Activated CD4-positive, alpha-beta memory T cell treated with anti-CD3 and anti-CD28 coated beads for 36 hours (primary cell): ENCODE data around the gene CDIP1. TPM values are rescaled to one million over a fixed set of nuclear protein-coding genes. Genes with fewer than 3 reads are reported as not detected.

ENCODE experiments used
- CTCF ChIA-PET: fragments of 350-600 bp; sonication (Branson Sonifier 250); formaldehyde crosslinking; loops from one replicate; lab custom pipeline; 2021; ENCODE audit warnings: antibody characterized with exemption, inconsistent platforms; lab: Charles Lee
- POLR2A ChIA-PET: fragments of 350-600 bp; sonication (Branson Sonifier 250); formaldehyde crosslinking; loops from one replicate; lab custom pipeline; 2021; ENCODE audit warnings: antibody characterized with exemption; lab: Charles Lee
- DNase-seq: peaks from one replicate; pipeline ENCODE4 v3.0.0-alpha.2; 2020
- H3K27ac Mint-ChIP-seq: one replicate; pipeline ENCODE4 v1.8.0; 2021; ENCODE audit warnings: mixed read lengths
- H3K27me3 Mint-ChIP-seq: one replicate; pipeline ENCODE4 v1.8.0; 2021; ENCODE audit warnings: mixed read lengths
- H3K36me3 Mint-ChIP-seq: one replicate; pipeline ENCODE4 v1.8.0; 2021; ENCODE audit warnings: mixed read lengths
- H3K4me1 Mint-ChIP-seq: one replicate; pipeline ENCODE4 v1.8.0; 2021; ENCODE audit warnings: low read depth, mixed read lengths
- H3K4me3 Mint-ChIP-seq: one replicate; pipeline ENCODE4 v1.8.0; 2021; ENCODE audit warnings: mild to moderate bottlenecking, mixed read lengths
- H3K9me3 Mint-ChIP-seq: one replicate; pipeline ENCODE4 v1.8.0; 2021; ENCODE audit warnings: mixed read lengths
- intact Hi-C: fragments of 100-400 bp; cut with micrococcal nuclease; formaldehyde crosslinking; loops from one replicate; pipeline ENCODE4 v1.15.1; 2023
- total RNA-seq, 2 experiments: library from RNA; stranded (reverse); gene quantifications; one replicate each; pipeline ENCODE4 v1.2.3, GENCODE V29; 2021

Gene CDIP1
- total RNA-seq, 2 experiments from 2014 or later, result 25.7 to 27.5 TPM

DNA sequence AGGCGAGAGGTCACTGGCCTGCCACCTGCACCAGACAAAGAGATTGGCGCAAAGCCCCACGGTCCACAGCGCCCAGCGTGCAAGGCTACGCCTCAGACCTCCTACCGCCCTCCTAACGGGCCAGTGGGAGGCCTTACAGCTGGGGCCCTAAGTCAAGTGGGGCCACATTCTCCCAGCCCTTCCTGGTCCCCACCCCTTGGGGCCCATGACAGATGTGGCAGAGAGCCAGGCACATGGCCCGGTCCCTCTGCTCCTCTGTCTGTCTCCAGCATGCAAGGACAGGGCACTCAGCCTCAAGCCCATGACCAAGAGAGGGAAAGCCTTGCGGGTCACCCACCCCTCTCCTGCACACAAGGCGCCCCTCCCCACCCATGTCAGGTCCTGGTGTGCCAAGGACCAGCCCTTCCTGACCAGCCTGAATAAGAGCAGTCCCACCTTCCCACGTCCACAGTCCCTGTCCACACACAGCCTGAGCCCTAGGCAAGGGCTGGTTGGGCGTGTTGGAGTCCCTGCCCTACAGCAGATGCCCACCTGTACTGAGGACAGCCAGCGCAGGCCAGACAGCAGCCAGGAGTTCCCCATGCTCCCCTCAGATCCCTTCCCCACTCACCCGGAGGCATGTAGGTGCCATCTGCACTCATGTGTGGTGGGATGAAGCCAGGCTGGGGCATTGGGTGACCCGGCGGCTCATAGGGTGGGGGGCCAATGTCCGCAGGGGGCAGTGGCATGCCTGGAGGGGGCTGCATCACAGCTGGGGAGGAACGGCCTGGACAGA, 25.3 kb downstream of the CDIP1 start:
- H3K27me3 Mint-ChIP-seq, result no peaks in the 10 kb centered on the region
- no peak for DNase-seq
- intact Hi-C loops, result no loop called here
- H3K27ac Mint-ChIP-seq, result no peak overlapping the region
- ChIA-PET CTCF (interaction anchor here (1.7 kb wide), 1 partner anchor 22 kb away, joined by 8 read pairs; no protein-coding TSS in a partner anchor), POLR2A (no interaction called here)
- no peak overlapping the region for H3K4me3 Mint-ChIP-seq
- peaks cover 23% of the 10 kb centered on the region for H3K36me3 Mint-ChIP-seq
- H3K4me1 Mint-ChIP-seq, result peaks cover 34% of the 10 kb centered on the region
- H3K9me3 Mint-ChIP-seq, result no peaks in the 10 kb centered on the region

- Mint-ChIP-seq H3K36me3 (peaks cover 31% of the 10 kb centered on the region), H3K4me1 (peaks cover 34% of the 10 kb centered on the region)
- POLR2A ChIA-PET, result no interaction called here
These were observed 26.1 kb downstream of the CDIP1 start for GRCh38 chr16:4512473-4512872.

DNA sequence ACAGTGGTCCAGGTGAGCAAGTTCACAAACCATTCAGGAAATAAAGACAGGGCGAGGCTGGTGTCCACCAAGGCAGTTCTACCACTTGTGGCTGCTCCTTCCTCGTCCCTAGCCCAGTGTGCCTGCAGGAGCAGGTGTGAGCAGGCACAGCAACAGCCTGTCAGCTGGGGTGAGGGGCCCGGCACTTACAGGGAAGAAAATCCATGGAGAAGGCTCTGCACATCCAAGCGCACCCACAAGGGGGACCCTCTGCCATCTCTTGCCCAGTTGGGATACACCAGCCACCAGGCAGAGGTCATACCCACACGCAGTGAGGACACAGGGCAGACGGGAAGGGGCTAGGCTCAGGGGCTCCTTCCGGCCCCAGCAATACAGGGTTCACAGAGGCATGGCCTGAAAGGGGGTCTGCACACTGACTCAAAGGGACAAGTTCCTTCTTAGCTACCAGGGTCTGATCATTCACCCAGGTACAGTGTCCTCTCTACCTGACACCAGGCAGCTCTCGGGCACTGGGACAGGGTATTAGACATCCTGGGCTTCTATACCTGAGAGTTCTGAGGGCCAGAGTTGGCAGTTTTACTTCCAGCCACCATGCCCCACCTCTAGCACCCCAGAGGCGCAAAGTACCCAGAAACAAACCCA, 27.0 kb downstream of the CDIP1 start:
- ChIA-PET POLR2A (no interaction called here), CTCF (interaction anchor here (0.5 to 1.4 kb wide), 2 partner anchors 37 to 208 kb away, joined by 3 to 5 read pairs; no protein-coding TSS in a partner anchor)
- no peaks in the 10 kb centered on the region for H3K27me3 Mint-ChIP-seq
- H3K27ac Mint-ChIP-seq, result no peak overlapping the region
- intact Hi-C loops, result no loop called here
- H3K4me3 Mint-ChIP-seq, result no peak overlapping the region
- H3K36me3 Mint-ChIP-seq, result peaks cover 37% of the 10 kb centered on the region
- H3K4me1 Mint-ChIP-seq, result peaks cover 36% of the 10 kb centered on the region
- peak; percentile 38 for DNase-seq
- H3K9me3 Mint-ChIP-seq, result no peaks in the 10 kb centered on the region

More at GRCh38 chr16:4512473-4512872, 26.1 kb downstream of the CDIP1 start:
- Mint-ChIP-seq H3K27ac (peak overlapping the region; percentile 24), H3K4me3 (no peak overlapping the region), H3K27me3 (no peaks in the 10 kb centered on the region), H3K9me3 (no peaks in the 10 kb centered on the region)
- CTCF ChIA-PET, result interaction anchor here (1.4 kb wide), 1 partner anchor 36 kb away, joined by 3 read pairs; no protein-coding TSS in a partner anchor
- intact Hi-C loops, result no loop called here
- no peak for DNase-seq

DNA sequence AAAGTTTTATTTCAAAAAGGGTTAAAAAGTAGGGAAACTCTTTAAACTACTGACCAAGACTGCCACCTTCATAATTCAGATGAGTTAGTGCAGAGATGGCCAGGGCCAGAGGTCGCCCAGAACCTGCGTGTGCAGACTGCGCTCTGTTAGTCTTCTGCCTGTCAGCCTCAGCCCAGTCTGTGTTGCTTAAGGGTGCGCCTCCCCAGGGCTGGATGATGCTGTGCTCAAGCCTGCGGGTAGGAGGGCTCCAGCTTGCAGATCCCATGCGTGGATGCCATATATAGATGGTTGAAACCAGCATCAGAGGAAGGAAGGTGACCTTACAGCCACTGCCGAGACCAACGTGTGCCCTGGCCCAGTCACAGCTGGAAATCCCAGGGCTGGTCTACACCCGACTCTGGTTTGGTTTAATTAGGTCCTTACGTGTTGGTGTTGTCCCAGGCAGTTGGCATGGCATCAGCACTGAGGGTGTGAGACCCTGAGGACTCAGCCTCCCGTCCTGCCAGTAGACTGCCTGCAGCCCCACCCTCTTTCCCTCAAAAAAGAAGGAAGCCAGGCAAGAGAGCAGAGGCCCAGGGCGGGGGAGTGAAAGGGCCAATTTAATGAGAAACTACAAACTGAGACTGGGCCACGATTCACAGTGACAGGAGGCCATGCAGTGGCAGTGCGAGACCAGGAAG, 27.7 kb downstream of the CDIP1 start:
- no peaks in the 10 kb centered on the region for H3K27me3 Mint-ChIP-seq
- H3K27ac Mint-ChIP-seq, result no peak overlapping the region
- intact Hi-C loops, result no loop called here

DNA sequence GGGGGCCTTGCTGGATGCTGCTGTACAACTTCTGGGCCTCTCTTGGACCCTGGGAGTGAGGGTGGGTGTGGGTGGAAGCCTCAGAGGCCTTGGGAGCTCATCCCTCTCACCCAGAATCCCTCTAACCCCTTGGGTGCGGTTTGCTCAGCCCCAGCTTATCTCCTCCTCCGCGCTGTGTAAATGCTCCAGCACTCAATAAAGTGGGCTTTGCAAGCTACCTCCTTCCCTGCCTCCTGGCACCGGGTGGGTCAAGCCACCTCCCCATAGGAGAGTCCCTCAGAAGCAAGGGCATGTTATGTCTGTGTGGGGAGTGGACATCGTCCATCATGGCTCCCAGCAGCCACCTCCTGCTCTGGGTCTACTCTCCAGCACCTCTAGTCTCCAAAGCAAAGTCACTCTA, 28.4 kb downstream of the CDIP1 start:
- ChIA-PET CTCF (interaction anchor here (1.4 kb wide), 1 partner anchor 9 kb away, joined by 4 read pairs; no protein-coding TSS in a partner anchor), POLR2A (no interaction called here)
- Mint-ChIP-seq H3K36me3 (peaks cover 43% of the 10 kb centered on the region), H3K9me3 (no peaks in the 10 kb centered on the region), H3K27me3 (no peaks in the 10 kb centered on the region), H3K27ac (no peak overlapping the region), H3K4me1 (peaks cover 40% of the 10 kb centered on the region), H3K4me3 (no peak overlapping the region)
- no peak for DNase-seq
- intact Hi-C loops, result no loop called here

More for the DNA sequence above, 27.7 kb downstream of the CDIP1 start:
- ChIA-PET CTCF (interaction anchor here (1.4 kb wide), 2 partner anchors 10 to 38 kb away, joined by 3 to 4 read pairs; no protein-coding TSS in a partner anchor), POLR2A (no interaction called here)
- Mint-ChIP-seq H3K9me3 (no peaks in the 10 kb centered on the region), H3K4me1 (peaks cover 40% of the 10 kb centered on the region), H3K36me3 (peaks cover 40% of the 10 kb centered on the region), H3K4me3 (no peak overlapping the region)
- DNase-seq, result no peak

DNA sequence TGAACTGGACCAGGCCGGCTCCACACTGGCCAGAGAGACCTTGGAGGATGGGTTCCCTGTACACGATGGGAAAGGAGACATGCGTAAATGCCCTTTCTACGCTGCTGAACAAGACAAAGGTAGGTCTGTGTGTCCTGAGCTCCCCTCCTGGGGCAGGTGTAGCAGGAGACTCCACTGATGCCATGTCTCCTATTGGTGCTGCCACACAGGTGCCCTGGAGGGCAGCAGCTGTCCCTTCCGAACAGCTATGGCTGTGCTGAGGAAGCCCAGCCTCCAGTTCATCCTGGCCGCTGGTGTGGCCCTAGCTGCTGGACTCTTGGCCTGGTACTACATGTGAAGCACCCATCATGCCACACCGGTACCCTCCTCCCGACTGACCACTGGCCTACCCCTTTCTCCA, 29.2 kb downstream of the CDIP1 start:
- no peak for DNase-seq
- Mint-ChIP-seq H3K27me3 (no peaks in the 10 kb centered on the region), H3K4me1 (peaks cover 38% of the 10 kb centered on the region), H3K4me3 (no peak overlapping the region), H3K36me3 (peaks cover 43% of the 10 kb centered on the region), H3K27ac (no peak overlapping the region), H3K9me3 (no peaks in the 10 kb centered on the region)
- ChIA-PET CTCF (interaction anchor here (0.6 to 5.3 kb wide), 5 partner anchors 9 to 77 kb away, joined by 3 to 84 read pairs (median 4); no protein-coding TSS in a partner anchor), POLR2A (no interaction called here)
- intact Hi-C loops, result no loop called here

DNA sequence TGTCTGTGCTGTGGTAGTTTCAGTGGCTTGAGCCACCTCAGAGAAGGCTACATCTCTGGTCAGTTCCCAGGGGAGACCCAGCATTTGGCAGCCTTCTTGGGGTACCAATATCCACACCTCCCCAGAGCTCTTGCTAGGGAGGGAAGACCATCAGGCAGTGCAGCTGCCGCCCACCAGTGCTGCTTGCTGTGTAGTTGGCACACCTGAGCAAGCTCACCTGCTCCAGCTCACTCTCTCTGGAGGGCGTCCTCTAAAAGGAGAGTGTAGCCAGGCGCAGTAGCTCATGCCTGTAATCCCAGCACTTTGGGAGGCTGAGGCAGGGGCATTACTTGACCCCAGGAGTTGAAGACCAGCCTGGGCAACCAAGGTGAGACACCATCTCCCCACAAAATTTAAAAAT, 29.8 kb downstream of the CDIP1 start:
- H3K36me3 Mint-ChIP-seq, result peaks cover 43% of the 10 kb centered on the region
- H3K9me3 Mint-ChIP-seq, result no peaks in the 10 kb centered on the region
- H3K27me3 Mint-ChIP-seq, result no peaks in the 10 kb centered on the region
- ChIA-PET CTCF (interaction anchor here (0.6 to 5.3 kb wide), 6 partner anchors 9 to 116 kb away, joined by 3 to 84 read pairs (median 4); partner anchors contain the start of gene MGRN1), POLR2A (no interaction called here)
- intact Hi-C loops, result no loop called here
- H3K4me3 Mint-ChIP-seq, result no peak overlapping the region
- no peak overlapping the region for H3K27ac Mint-ChIP-seq
- H3K4me1 Mint-ChIP-seq, result peaks cover 36% of the 10 kb centered on the region
- no peak for DNase-seq

DNA sequence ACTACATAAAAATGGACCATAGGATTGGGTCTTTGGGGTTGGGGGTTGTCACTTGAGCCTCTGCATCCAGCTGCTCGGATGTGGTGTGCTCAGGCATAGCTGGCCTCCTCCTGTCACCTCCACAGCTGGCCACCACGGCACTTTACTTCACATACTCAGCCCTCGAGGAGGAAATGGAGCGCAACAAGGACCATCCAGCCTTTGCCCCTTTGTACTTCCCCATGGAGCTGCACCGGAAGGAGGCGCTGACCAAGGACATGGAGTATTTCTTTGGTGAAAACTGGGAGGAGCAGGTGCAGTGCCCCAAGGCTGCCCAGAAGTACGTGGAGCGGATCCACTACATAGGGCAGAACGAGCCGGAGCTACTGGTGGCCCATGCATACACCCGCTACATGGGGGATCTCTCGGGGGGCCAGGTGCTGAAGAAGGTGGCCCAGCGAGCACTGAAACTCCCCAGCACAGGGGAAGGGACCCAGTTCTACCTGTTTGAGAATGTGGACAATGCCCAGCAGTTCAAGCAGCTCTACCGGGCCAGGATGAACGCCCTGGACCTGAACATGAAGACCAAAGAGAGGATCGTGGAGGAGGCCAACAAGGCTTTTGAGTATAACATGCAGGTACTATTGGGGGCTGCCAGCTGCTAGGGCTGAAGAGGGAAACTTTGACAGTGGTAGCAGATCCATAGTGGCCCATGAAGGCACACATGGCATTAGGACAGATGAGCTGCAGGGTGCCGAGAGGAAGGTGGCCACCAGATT, 30.8 kb downstream of the CDIP1 start:
- Mint-ChIP-seq H3K4me3 (no peak overlapping the region), H3K9me3 (no peaks in the 10 kb centered on the region), H3K27me3 (no peaks in the 10 kb centered on the region), H3K4me1 (peaks cover 40% of the 10 kb centered on the region), H3K27ac (peak overlapping the region; percentile 93), H3K36me3 (peaks cover 38% of the 10 kb centered on the region)
- no peak for DNase-seq
- intact Hi-C loops, result no loop called here
- CTCF ChIA-PET, result interaction anchor here (0.6 to 5.3 kb wide), 20 partner anchors 7 to 156 kb away, joined by 3 to 84 read pairs (median 6); partner anchors contain the start of genes HMOX2 and MGRN1
- POLR2A ChIA-PET, result no interaction called here

DNA sequence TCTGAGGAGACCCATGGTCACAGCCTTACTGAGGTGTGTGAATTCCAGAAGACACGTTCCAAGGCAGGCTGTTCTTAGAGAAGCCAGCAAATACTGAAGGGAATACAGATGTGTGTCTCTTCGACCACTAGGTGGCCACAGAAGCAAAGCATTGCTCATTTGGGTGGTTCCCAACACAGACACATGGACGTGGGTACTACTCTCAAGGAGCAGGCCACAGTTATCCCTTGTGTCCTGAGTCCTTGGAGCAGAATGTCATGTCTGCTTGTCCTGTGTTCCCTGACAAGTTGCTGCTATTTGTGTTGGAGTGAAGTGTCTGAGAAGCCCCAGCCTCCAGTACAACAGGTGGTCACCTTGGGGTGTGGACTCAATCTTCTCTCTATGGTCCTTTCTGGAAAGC, 32.1 kb downstream of the CDIP1 start:
- intact Hi-C loops, result loop anchor here (1.0 kb wide), 2 partner anchors 42 to 79 kb away; no protein-coding TSS in a partner anchor
- peak; percentile 73 for DNase-seq
- H3K36me3 Mint-ChIP-seq, result peaks cover 30% of the 10 kb centered on the region
- no peaks in the 10 kb centered on the region for H3K9me3 Mint-ChIP-seq
- peaks cover 44% of the 10 kb centered on the region for H3K4me1 Mint-ChIP-seq
- ChIA-PET POLR2A (interaction anchor here (1.5 to 2.1 kb wide), 2 partner anchors 30 to 31 kb away, joined by 3 to 12 read pairs; partner anchors contain the start of gene HMOX2), CTCF (interaction anchor here (0.7 to 5.3 kb wide), 25 partner anchors 8 to 118 kb away, joined by 3 to 84 read pairs (median 7); partner anchors contain the start of genes CDIP1, HMOX2 and MGRN1)
- peak overlapping the region; percentile 93 for H3K27ac Mint-ChIP-seq
- no peak overlapping the region for H3K4me3 Mint-ChIP-seq
- no peaks in the 10 kb centered on the region for H3K27me3 Mint-ChIP-seq

DNA sequence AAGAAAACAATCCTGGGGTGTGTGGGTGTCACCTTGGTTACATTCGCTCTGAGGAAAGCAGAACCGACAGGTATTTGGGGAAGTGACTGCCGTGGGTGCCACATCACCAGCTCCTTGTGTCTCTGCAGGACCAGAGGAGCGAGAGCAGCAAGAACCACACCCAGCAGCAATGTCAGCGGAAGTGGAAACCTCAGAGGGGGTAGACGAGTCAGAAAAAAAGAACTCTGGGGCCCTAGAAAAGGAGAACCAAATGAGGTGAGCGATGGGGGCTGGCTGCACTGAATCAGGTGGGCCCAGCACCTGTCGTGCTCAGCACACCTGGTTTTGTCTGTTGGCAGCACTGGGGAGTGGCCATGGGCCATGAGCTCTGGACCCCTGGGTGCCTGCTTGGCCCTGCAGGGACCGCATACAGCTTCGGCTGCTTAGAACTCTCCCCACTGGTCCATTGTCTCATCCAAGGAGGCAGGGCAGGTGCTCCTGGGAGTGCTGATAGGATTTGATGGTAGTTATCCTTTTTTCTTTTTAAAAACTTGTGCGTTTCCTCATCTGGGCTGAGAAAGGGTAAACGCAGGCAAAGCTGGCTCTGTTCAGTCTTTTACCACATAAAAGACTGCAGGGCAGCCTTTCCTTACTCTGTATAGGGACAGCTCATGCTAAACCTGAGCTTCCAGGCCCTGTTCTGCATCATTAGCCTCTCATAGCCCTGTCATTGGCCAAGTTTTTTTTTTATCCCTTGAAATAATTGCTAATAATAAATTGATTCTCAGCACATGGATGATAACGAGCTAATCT, 33.0 kb downstream of the CDIP1 start:
- Mint-ChIP-seq H3K27ac (peak overlapping the region; percentile 93), H3K9me3 (no peaks in the 10 kb centered on the region), H3K36me3 (peaks cover 24% of the 10 kb centered on the region), H3K4me1 (peaks cover 53% of the 10 kb centered on the region), H3K27me3 (no peaks in the 10 kb centered on the region), H3K4me3 (peak overlapping the region; percentile 38)
- POLR2A ChIA-PET, result interaction anchor here (0.5 to 2.1 kb wide), 6 partner anchors 9 to 263 kb away, joined by 3 to 12 read pairs (median 4); partner anchors contain the start of gene HMOX2
- CTCF ChIA-PET, result interaction anchor here (0.7 to 5.3 kb wide), 23 partner anchors 9 to 144 kb away, joined by 3 to 84 read pairs (median 5); partner anchors contain the start of genes CDIP1, HMOX2 and MGRN1
- DNase-seq, result peak; percentile 86
- intact Hi-C loops, result loop anchor here (1.0 to 2.0 kb wide), 4 partner anchors 29 to 111 kb away; partner anchors contain the start of gene HMOX2
